Endodermal cell (in vitro differentiated cells): ENCODE results near the gene PTPRK. TPM values are rescaled to one million over a fixed set of nuclear protein-coding genes. Genes with fewer than 3 reads are reported as not detected.

Experiments
- DNase-seq: peaks from one replicate; pipeline ENCODE4 v3.0.0-alpha.2; 2017
- H3K27ac ChIP-seq: 2 replicates; pipeline ENCODE4 v1.5.1; 2013; ENCODE audit warnings: mild to moderate bottlenecking, low read depth, low read length, moderate library complexity
- H3K27me3 ChIP-seq: 2 replicates; pipeline ENCODE4 v1.6.1; 2013; ENCODE audit warnings: mild to moderate bottlenecking, low read length, moderate library complexity; ENCODE audit not compliant: insufficient read depth, control insufficient read depth, poor library complexity, severe bottlenecking
- H3K36me3 ChIP-seq: 2 replicates; pipeline ENCODE4 v1.7.0; 2013; ENCODE audit warnings: mild to moderate bottlenecking, low read length, moderate library complexity; ENCODE audit not compliant: control insufficient read depth, insufficient read depth
- H3K4me1 ChIP-seq: one replicate; pipeline ENCODE4 v1.7.0; 2013; ENCODE audit warnings: low read length; ENCODE audit not compliant: control insufficient read depth, insufficient read depth
- H3K4me3 ChIP-seq: 2 replicates; pipeline ENCODE4 v1.5.1; 2013; ENCODE audit warnings: mild to moderate bottlenecking, low read length, moderate library complexity
- H3K9ac ChIP-seq: 2 replicates; pipeline ENCODE4 v1.6.1; 2013; ENCODE audit warnings: mild to moderate bottlenecking, low read length, moderate library complexity; ENCODE audit not compliant: poor library complexity, severe bottlenecking; ENCODE audit errors: extremely low read depth
- H3K9me3 ChIP-seq: 2 replicates; pipeline ENCODE4 v1.6.1; 2013; ENCODE audit warnings: mild to moderate bottlenecking, low read length, moderate library complexity; ENCODE audit not compliant: control insufficient read depth
- H3K27ac Mint-ChIP-seq: 2 replicates; pipeline ENCODE4 v1.8.0; 2020; ENCODE audit warnings: mixed read lengths
- H3K27me3 Mint-ChIP-seq: 2 replicates; pipeline ENCODE4 v1.8.0; 2021; ENCODE audit warnings: mild to moderate bottlenecking, mixed read lengths; ENCODE audit not compliant: insufficient read depth
- H3K36me3 Mint-ChIP-seq: 2 replicates; pipeline ENCODE4 v1.8.0; 2020; ENCODE audit warnings: low read depth, mixed read lengths
- H3K4me1 Mint-ChIP-seq: 2 replicates; pipeline ENCODE4 v1.8.0; 2020; ENCODE audit warnings: mixed read lengths
- H3K4me3 Mint-ChIP-seq: 2 replicates; pipeline ENCODE4 v1.8.0; 2020; ENCODE audit warnings: mild to moderate bottlenecking, moderate library complexity, mixed read lengths
- H3K9me3 Mint-ChIP-seq: 2 replicates; pipeline ENCODE4 v1.8.0; 2020; ENCODE audit warnings: mild to moderate bottlenecking, mixed read lengths
- CTCF ChIP-seq: fragments of 200-600 bp; sonication (generic); conservative IDR thresholded peaks from 2 replicates; pipeline ENCODE4 v1.5.0; 2021; ENCODE audit warnings: antibody characterized with exemption, mild to moderate bottlenecking
- WGBS, 2 experiments: methylation state at CpG; one replicate each; pipeline versions ENCODE4 v1.1.5 to v1.1.7; 2013; ENCODE audit warnings: missing lambda C conversion rate in 2 of 2, mixed read lengths in 1 of 2; ENCODE audit not compliant: insufficient coverage in 1 of 2, insufficient read length in 1 of 2; 5-methylcytosine and 5-hydroxymethylcytosine counted together
- total RNA-seq, 2 donors: library from RNA; stranded (reverse); fragmentation: NEBNext Ultra II Directional in 1 of 2; extraction: Animal tissue kit (Norgen Biotek cat#: 25700) in 1 of 2; gene quantifications; 2 replicates in 1 of 2; 3 replicates in 1 of 2; pipeline ENCODE4 v1.2.1, GENCODE V29; 2021

The PTPRK gene
- total RNA-seq, 2 donors from 2014 or later: 46.4 to 57.6 TPM

- DNase-seq: no peak
- H3K27ac ChIP-seq: no peak overlapping the region
- no peak for TF ChIP-seq CTCF
- no peaks in the 10 kb centered on the region for H3K9me3 ChIP-seq
- Mint-ChIP-seq H3K36me3 (no peaks in the 10 kb centered on the region), H3K4me1 (no peaks in the 10 kb centered on the region), H3K27me3 (no peaks in the 10 kb centered on the region), H3K27ac (no peak overlapping the region), H3K4me3 (no peak overlapping the region), H3K9me3 (no peaks in the 10 kb centered on the region)
- H3K4me3 ChIP-seq: no peak overlapping the region
- H3K27me3 ChIP-seq: no peaks in the 10 kb centered on the region
- WGBS, 2 experiments: 93 to 100% methylated on average over 1 to 2 of the region's 2 CpGs
- H3K4me1 ChIP-seq: no peaks in the 10 kb centered on the region
- H3K36me3 ChIP-seq: no peaks in the 10 kb centered on the region
- no peak overlapping the region for H3K9ac ChIP-seq
Observed at GRCh38 chr6:128121610-128122009, 398.8 kb downstream of the PTPRK start.

- Mint-ChIP-seq H3K4me3 (no peak overlapping the region), H3K9me3 (no peaks in the 10 kb centered on the region), H3K27me3 (no peaks in the 10 kb centered on the region), H3K36me3 (peaks cover 1% of the 10 kb centered on the region), H3K27ac (no peak overlapping the region), H3K4me1 (no peaks in the 10 kb centered on the region)
- no peaks in the 10 kb centered on the region for H3K36me3 ChIP-seq
- no peaks in the 10 kb centered on the region for H3K9me3 ChIP-seq
- H3K27ac ChIP-seq: no peak overlapping the region
- no peaks in the 10 kb centered on the region for H3K27me3 ChIP-seq
- no peak overlapping the region for H3K4me3 ChIP-seq
- DNase-seq: no peak
- no peaks in the 10 kb centered on the region for H3K4me1 ChIP-seq
- TF ChIP-seq CTCF: no peak
- no peak overlapping the region for H3K9ac ChIP-seq
Observed at GRCh38 chr6:128121190-128121589, 399.2 kb downstream of the PTPRK start.

GRCh38 chr6:128118401-128118800 is 402.0 kb downstream of the PTPRK start:
- H3K4me3 Mint-ChIP-seq: no peak overlapping the region
- H3K27me3 Mint-ChIP-seq: no peaks in the 10 kb centered on the region
- H3K9ac ChIP-seq: no peak overlapping the region
- no peaks in the 10 kb centered on the region for H3K36me3 ChIP-seq
- no peak for TF ChIP-seq CTCF
- H3K36me3 Mint-ChIP-seq: peaks cover 1% of the 10 kb centered on the region
- H3K9me3 ChIP-seq: no peaks in the 10 kb centered on the region
- DNase-seq: no peak
- no peak overlapping the region for H3K4me3 ChIP-seq
- H3K4me1 ChIP-seq: no peaks in the 10 kb centered on the region
- no peaks in the 10 kb centered on the region for H3K9me3 Mint-ChIP-seq
- no peak overlapping the region for H3K27ac Mint-ChIP-seq
- no peak overlapping the region for H3K27ac ChIP-seq
- H3K4me1 Mint-ChIP-seq: no peaks in the 10 kb centered on the region
- no peaks in the 10 kb centered on the region for H3K27me3 ChIP-seq
